GM10266 (cell line): ENCODE data around the gene GRP.
A peak's percentile ranks its signal among the peaks of the same experiment; 100 is the strongest.

Experiments used
- DNase-seq: peaks from one replicate; pipeline ENCODE4 v3.0.0; 2012; ENCODE audit errors: extremely low spot score
- TF ChIP-seq, protein P1 (sequence below): IDR thresholded peaks from 2 replicates; pipeline ENCODE4 v1.5.1; 2012; ENCODE audit warnings: mild to moderate bottlenecking, low read depth; ENCODE audit not compliant: control insufficient read depth, insufficient read depth; ENCODE audit errors: missing control alignments

The GRP gene

GRCh38 chr18:59273759-59274532 is 54.0 kb downstream of the GRP start:
- TF ChIP-seq, protein P1, sequence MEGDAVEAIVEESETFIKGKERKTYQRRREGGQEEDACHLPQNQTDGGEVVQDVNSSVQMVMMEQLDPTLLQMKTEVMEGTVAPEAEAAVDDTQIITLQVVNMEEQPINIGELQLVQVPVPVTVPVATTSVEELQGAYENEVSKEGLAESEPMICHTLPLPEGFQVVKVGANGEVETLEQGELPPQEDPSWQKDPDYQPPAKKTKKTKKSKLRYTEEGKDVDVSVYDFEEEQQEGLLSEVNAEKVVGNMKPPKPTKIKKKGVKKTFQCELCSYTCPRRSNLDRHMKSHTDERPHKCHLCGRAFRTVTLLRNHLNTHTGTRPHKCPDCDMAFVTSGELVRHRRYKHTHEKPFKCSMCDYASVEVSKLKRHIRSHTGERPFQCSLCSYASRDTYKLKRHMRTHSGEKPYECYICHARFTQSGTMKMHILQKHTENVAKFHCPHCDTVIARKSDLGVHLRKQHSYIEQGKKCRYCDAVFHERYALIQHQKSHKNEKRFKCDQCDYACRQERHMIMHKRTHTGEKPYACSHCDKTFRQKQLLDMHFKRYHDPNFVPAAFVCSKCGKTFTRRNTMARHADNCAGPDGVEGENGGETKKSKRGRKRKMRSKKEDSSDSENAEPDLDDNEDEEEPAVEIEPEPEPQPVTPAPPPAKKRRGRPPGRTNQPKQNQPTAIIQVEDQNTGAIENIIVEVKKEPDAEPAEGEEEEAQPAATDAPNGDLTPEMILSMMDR = no peak
- DNase-seq = peak; percentile 13

GRCh38 chr18:59274533-59274928 is 54.6 kb downstream of the GRP start:
- no peak for DNase-seq
- TF ChIP-seq, protein P1 = no peak

GRCh38 chr18:59275406-59275949 is 55.5 kb downstream of the GRP start:
- DNase-seq = no peak
- TF ChIP-seq, protein P1 = no peak

DNA sequence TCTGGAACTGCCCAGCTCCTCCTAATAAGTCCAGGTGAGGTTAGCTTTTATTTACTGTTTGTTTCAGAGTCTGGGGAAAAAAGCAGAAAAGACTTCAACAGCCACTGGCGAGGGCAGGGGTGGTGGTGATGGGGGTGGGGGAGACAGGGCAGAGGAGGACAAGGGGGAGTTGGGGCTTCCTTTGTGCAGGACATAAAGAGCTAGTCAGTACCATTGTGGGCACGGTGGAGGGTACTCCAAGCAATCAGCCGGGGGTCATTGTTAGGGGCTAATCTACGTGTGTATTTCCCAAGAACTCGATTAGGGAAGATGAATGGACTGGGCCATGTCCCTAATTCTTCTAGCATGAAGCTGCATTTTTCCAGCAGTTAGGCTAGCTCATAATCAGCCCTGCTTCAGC is 56.1 kb downstream of the GRP start:
- TF ChIP-seq, protein P1 = no peak
- no peak for DNase-seq

GRCh38 chr18:59278793-59279192 is 58.8 kb downstream of the GRP start:
- TF ChIP-seq, protein P1 = no peak
- no peak for DNase-seq

GRCh38 chr18:59279193-59279592 is 59.2 kb downstream of the GRP start:
- TF ChIP-seq, protein P1 = no peak
- DNase-seq = no peak

DNA sequence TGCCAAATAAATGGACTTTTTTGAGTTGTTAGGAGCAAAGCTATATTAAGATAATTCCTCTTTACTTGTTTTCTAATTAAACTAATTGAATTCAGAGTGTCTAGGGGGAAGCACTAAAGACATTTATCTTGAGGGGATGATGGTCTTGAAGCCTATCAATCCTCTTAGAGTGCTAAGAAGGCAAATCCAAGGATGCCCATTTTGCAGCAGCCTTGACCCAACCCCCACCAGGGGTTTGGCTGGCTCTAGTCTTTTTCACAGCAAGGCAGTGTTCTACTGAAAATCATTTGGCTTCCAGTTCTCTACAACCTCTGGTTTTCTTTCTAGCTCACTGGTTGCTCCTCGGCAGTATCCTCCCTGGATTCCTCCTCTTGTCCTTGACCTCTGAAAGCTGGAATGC is 59.8 kb downstream of the GRP start:
- TF ChIP-seq, protein P1 = no peak
- no peak for DNase-seq
